Fibroblast of skin of back (primary cell): ENCODE results near the gene SP6. TPM values are rescaled to one million over a fixed set of nuclear protein-coding genes. Genes with fewer than 3 reads are reported as not detected.

Experiments
- DNase-seq: peaks from one replicate; pipeline ENCODE4 v3.0.0-alpha.2; 2013
- polyA plus RNA-seq, 2 experiments: library from polyadenylated mRNA; unstranded; fragments of 120-200 nt; gene quantifications; one replicate each; pipeline ENCODE4 v1.2.1, GENCODE V29; 2013; ENCODE audit not compliant: insufficient read length in 2 of 2

Gene SP6
- not detected for polyA plus RNA-seq (2013, experiment 1 of 2; ENCODE audit: insufficient read length)
- 0.04 TPM for polyA plus RNA-seq (2013, experiment 2 of 2; ENCODE audit: insufficient read length)

DNA sequence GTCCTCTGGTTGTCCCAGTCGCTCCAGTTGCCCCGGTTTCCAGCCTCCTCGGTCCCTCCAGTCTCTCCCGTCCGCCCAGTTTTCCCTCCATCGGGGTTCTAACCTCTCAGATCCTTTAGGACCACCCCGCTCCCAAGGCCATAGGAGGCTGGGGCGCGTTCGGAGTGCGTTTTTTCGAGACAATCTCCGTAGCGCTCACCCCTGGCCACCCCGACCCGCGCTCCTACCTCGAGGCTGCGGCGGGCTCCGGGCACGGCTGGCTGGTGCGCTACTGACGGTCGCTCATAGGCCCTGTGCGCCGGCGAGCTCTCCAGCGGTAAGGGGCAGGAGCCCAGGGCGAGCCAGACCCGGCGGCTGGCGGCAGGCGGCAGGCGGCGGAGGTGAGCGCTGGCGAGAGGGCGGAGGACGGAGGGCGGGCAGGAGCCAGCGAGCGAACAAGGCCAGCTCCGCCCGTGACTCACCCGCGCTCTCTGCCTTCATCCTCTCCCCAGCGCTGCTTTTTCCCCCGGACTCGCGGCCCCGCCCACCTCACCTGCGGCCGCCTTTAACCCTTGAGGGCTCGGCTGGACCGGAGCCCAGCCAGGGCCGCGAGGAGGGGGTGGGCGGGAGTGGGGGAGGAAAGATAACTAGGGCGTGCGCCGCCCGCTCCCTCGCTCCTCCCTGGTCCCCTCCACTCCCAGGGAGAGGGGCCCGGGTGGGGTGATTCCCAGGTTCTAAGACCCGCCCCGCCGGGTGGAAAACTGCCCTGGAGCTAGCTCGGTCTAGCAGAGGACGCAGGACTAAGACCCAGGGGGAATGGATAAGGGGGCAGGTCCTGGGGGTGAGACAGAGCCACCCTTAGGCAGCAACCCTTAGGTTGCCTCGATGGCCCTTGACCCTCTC, at the start of gene SP6:
Gene SP6 (minus strand): TSS at position 472 of the 882 bp plus-strand sequence. CDS start 2,734 bp downstream, outside the sequence.
- DNase-seq = peak; percentile 60

DNA sequence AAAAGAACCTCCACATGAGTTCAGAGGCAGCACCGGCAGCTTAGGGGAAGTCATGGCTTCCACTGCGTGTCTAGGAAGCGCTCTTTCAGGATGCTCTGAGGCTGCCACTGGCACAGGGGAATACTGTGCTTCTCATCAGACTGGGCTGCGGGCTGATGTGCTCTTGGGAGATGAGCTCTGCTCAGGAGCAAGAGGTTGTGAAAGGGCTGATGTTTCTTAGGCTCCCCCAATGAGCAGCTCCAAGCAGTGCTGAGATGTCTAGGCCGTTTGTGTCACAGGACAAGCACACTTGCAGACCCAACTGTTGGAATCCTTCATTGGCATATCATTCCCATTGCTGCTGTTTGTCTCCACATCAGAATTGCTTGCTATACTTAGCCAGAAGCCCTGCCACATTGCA, 48.7 kb upstream of the SP6 start:
- DNase-seq = no peak

DNA sequence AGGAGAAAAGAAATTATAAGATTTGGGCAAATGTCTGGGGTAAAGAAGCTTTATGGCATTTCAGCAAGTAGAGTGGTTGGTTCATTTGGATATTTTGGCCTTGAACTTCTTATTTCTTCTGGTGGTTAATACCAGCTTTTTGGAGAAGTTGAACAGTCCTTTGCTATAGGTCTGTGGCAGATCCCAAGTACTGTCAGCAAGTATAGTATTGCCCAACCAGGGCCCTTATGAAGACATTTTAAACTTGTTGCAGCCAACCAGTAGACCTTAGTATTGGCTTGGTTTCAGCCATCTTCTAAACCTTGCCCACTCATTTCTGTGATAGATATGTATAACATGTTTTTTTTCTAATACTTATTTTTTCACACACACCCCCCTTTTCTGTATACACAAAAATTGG, 47.3 kb upstream of the SP6 start:
- no peak for DNase-seq

DNA sequence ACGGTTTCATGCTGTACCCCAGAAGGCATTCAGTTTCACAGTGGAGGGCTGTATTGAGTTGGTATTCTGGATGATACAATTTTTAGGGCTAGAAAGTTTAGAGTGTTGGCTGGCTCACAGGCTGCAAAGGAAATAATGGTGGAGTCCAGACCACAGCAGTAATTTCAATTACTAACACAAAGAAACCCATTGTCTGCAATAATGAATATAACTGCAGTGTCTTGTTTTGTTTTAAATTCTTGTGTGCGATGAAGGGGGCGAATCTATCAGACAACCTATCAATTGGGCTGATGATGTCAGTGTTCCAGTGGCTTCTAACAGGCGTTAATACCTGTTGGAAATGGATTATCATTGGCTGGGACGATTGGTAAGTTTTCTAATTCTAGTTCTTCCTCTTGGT, 46.6 kb upstream of the SP6 start:
- no peak for DNase-seq

DNA sequence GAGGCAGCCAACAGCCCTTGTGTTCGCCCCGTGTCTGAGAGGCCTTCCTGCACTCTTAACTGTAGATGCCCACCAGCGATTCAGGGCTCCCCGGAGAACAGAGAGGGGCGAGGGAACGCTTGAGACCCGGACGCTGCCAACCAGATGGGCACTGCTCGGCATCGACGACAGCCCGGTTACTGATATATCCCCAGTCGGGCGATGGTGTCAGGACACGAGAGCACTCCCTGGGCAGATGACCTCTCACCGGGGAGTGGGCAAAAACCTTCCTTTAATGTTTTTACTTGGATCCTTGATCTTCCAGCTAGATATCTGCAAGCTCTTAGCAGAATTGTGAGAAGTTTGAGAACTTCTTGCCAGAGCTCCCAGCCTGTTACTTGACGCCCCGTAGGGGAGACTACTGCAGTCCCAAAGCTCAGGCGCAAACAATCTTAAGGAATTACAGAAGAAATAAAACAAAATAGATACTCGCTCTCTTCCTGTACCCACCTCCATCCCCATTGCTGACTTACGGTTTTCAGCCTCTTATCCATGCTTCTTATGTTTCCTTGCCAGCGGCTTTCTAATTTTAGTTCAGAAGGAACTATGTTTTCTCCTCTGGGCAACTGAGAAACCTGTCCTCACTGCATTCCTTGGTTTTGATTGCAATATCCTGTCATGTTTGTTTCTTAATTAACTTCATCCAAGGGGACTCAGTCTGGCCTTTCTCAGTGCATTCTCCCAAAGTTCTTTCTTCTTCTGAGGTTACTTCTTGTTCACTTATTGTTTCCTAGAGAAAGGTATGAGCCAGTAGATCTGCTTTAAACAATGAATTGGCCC, 45.9 kb upstream of the SP6 start:
- no peak for DNase-seq

DNA sequence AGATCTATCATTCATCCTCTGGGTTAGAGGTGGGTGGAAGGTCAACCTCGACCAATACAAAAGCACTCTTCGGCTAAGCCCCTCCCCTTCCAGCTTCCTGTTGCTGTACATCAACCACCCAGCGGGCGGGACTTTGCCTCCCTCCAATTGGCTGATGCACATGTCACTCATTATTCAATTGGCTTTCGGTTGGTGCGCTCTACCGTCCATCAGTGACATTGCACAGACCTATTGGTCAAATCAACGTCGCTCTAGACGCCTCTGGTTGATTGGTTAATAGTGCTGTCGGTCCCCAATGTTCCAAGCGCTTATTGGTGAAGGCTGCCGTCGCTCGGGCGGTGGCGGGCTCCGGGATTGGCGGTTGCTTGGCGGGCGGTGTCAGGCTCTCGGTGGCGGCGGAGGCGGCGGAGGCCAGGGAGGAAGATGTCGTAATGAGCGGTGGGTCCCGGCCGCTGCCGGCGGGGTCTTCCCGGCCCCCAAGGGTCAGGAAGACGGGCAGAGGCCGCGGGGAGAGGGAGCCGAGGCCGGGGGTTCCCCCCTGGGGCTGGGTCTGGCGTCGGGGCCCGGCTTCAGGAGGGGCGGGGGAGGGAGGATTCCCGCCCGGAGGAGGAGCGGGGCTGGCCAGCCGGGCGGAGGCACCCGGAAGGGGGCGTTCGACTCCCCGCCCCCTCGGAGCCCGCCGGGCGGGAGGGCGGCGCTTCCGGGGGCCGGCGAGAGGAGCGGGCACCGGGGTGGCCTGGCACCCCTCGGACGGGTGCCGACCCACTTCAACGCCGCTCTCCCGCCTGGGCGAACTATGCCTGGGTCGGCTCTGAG, 45.1 kb upstream of the SP6 start, which contains the start of gene SP2:
Gene SP2 (plus strand): TSS at position 381 of the 816 bp plus-strand sequence. CDS start 51 bp downstream, at position 432.
- DNase-seq = peak; percentile 100

DNA sequence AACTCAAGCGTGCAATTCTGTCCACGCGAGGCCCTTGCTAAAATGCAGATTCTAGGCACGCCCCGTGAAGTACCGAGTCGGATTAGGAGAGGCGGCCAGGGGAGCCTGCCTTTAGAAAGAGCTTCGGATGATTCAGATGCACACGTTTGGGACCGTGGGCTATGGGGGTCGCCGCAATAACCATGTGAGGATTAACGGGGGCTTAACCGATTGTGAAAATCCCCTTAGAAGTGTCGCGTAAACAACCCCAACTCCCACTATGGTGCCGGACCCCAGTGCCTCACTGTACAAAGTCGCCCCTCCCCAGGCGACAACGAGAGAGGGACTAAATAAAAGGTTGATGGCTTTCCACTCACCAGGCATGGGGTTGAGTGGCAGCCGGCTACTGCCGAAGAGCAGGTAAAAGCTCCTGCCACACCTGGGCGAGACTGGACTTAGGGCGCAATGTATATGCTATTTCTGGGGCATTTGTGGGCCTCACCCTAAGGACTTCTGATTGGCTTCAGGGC, 44.4 kb upstream of the SP6 start:
- peak; percentile 32 for DNase-seq

DNA sequence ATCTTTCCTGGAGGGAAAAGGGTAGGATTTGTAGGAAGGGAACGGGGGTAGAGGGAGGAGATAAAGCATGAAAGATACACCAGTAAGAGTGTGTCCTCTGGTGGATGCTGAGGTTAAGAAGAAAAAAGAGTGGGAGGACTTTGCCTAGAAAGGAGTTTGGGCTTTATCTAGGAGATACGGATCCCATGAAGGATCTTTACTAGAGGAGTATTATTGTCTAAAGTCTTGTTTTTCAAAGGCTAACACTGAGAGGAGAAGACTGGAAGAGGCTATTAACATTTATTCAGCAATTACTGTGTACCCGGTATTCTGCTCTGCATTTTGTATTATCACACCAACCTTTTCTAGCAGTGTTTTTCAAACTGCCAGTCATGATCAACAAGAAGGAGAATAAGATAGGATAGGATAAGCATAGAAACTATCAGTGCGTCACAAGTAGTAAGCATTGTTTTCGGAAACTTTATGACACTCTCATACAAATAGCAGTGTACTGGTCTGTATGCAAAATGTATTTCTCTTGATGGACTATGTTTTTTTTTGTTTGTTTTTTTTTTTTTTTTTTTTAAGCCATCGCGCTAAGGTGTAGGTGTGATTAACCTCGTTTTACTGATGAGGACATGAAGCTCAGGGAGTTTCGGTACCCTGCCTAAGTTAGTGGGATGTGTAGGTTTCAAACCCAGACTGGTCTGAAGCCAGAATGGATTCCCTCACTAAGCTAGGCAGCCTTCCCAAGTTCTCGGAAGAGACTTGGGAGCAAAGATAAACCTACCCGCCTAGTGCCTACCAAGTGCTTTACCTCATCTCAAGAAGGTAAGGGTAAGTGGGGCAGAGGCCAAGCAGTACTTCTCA, 43.8 kb upstream of the SP6 start:
- DNase-seq = no peak

DNA sequence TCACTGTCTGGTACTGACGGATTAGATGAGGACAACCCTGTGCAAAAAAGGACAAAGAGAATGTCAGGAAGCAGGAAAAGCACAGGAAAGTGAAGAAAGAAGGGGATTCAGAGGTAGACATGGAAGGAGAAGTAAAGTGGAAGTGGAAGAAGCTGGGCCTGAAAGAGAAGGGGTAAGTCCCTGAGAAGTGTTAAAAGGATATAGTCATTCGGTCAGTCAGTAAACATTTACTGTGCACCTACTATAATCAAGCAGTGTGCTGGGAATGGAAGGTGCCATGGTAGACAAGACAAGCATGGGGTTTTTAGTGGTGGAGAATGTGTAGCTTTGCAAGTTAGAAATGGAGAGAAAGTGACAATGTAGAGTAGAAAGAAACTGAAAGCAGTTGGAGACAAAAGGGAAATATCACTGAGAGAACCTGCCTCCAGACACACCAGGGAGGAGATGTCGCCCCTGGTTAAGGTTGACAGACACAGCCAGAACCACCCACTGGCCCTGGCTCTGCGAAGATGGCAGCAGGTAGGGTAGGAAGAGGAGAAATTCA, 40.7 kb upstream of the SP6 start:
- DNase-seq = no peak

DNA sequence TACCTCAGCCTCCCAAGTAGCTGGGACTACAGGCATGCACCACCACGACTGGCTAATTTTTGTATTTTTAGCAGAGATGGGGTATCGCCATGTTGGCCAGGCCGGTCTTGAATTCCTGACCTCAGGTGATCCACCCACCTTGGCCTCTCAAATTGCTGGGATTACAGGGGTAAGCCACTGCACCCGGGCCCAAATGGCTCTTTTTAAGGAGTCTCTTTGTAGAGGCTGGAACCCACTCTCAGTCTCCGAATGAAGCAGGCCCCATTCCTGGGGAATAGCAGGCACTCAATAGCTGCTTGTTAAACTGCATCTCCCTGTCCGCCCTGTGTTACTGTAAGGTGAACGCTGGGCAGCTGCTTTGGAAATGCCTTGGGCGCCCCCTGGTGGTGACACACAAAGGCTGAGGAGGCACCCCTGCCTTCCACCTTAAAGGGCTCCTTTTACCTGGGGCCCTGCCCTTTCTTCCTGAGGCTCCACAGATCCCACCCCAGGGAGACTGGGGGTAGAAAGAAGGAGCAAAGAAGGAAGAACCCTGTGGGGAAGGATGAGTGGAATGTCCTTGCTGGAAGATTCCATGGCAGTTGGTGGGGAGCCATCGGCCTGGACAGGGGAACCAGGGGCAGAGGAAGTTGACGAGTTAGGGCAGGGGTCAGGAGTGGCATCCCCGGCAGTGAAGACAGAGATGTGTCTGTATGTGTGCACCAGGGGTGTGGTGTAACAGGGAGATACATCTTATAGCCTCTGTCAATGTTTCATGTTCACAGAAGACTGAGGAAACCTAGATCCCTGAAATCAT, 39.0 kb upstream of the SP6 start:
- peak; percentile 73 for DNase-seq

DNA sequence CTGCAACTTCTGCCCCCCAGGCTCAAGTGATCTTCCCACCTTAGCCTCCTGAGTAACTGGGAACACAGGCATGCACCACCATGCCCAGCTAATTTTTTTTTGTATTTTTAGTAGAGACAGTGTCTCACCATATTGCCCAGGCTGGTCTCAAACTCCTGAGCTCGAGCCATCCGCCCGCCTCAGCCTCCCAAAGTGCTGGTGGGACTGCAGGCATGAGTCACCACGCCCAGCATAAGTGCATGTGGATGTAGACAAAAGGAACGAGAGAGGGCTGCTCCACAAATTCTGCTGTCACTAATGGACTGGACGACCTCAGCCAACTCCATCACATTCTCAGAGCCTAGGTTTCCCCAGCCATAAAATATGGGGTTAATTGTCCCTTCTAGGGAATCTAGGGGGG, 37.3 kb upstream of the SP6 start:
- DNase-seq = no peak

DNA sequence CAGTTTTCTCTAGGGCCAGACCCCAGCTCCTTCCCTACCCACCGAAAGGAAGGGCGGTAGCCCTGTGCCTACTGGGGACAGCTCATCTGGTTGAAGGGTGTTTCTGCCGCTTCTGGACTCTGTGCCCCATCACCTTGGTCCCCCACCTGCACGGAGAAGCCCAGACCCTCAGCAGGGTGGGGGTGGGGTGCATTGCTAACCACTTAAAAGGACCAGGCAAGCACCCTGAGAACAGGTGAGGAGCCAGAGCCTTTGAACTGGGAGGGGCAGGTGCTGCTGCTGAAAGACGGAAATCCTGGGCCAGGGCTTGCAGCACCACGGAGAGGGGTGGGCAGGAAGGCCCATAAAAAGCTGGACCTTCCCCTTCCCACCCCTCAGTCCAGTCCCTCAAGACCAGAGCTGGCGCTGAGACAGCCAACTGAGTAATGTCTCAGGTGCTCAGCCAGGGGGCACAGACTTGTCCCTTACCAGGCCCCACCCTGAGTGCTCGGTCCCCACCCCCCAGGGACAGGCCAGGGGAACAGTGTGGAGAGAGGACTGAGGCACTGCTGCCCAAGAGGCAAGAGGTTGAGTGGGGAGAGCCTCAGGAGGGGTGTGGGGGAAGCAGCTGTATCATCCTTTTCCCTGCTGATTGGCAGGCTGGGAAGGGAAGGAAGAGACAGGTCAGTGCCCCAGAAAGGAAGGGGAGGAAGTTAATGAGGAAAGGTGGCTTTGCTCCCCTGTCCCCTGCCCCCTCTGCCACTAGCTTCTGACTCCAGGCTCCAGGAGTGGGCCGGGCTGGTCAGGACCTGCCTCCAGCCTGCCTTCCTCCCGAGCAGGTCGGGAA, 34.2 kb upstream of the SP6 start:
- DNase-seq = no peak

DNA sequence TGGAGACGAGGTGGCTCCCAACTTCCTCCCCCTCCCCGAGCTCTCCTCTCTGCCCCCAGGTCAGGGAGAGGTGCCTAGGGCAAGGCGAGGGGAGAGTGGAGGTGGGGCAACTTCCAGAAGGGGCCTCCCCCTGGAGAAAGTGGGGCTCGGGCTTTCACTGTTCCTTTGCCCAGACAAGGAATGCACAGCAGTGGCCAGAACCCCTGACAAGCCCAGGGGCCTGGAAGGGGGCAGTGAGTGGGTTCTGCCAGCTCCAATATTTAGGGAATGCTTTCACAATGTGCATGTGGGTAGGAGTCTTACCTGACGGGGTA, 33.4 kb upstream of the SP6 start:
- DNase-seq = no peak

DNA sequence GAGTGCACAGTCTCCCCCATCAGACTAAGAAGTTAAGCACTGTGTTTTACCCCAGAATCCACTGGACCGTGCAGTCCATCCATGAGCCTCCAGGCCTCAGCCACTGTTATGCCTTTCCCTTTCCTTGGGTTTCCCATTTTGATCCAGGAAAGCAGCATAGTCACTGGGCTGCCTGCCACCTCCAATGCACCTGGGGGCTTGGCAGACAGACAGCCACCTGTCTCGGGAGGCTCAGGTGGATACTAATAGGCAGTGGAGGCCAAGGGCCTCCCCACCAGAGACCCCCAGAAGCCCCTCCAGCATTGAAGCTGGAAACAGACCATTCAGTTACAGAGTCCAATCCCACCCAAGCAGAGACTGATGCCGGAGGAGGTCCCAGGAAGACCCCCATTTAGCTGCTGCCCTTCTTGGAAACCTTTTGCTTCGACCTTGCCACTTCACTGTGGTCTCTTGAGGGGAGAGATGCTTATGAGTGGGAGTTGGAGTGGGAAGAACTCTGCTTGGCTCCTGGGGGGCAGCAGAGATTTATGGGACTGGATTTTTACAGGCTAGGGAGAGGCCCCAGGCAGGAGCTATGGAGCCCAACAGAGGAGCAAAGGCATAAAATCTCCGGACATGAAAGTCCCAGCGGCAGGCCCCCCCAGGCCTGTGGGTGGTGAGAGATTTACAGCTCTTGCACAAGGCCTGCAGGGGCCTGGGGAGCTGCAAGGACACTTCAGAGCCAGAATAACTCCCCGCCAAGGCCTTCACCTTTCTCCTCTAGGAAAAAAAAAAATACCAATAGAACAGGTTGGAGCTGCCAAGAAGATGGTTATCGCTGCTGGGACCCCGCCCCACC, 32.8 kb upstream of the SP6 start:
- no peak for DNase-seq

DNA sequence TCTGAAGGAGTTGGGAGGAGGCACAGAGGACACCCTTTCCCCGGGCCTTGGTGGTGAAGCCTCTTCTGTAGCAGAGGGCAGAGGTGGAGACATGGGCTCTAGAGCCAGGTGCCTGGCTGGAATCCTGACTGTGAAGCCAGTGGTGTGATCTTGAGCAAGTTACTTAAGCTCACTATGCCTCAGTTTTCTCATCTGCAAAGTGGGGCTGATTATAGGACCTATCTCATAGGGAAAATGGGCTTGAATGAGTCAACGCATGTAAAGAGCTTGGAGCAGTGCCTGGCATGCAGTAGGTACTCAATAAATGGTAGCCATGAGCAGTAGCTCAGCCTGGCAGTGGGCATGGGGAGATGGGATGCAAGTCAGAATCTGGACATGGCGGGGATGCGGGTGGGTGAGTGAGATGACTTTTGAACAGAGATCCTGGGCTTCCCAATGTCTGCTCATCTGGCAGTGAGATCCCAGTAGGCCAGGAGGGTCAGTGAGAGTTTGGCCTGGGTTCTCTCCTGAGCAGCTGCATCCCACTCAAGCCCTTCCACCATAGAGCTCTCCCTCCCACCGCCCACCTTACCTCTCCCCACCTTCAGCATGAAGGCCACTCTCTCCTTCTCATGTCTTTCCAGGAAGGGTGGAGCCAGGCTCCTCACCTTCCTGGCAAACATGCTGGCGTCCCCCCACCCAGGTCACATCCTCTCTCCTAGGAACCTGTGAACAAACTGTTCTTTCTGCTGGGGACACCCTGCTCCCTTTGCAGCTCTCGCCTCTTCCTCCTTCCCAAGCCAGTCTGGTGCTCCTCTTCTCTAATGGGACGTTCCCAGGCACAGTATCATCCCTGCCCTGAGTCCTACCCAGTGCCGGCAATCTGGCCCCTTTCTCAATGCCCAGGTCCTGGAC, 32.0 kb upstream of the SP6 start:
- no peak for DNase-seq

DNA sequence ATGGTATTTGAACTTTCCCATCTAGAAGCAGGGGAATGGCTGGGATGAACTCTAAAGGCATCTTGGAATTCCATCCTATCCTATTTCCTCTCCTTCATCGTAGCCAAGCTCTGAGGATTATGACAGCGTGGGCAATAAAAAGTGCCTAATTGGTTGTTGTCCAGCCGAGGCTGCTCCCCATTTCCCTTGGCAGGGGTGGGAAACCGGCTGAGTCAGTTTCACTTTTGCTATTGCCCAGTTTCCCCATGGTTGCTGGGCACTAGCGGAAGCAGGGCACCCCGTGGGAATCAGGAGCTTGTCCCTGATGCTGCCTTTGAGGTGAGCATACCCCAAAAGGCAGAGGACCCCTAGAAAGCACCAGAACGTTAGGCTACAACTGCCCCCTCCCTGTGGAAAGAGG, 31.3 kb upstream of the SP6 start:
- no peak for DNase-seq

DNA sequence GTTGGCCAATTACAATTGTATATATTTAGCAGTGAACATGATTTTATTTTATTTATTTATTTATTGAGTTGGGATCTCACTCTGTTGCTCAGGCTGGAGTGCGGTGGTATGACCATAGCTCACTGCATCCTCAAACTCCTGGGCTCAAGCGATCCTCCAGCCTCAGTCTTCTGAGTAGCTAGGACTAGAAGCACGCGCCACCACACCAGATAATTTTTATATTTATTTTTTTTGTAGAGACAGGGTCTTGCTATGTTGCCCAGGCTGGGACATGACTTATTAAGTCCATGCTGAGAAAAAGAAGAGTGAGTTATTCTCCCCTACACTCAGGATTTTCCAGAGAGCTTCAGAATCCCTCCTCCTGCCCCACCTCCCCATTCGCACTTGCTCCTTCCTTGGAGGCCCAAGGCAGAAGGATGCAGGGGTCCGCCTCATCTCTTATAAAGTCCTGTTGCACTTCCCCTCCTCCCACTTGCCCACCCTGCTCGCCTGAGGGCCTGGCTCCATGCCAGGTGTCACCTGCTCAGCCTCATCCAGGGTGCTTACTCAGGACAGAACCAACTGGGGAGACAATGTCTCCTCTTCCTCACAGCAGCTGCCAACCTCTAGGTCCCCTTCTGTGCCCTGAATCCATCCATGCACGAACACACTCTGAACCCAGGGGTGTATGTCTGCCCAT, 29.0 kb upstream of the SP6 start:
- DNase-seq = no peak
